GM10266 (cell line): ENCODE measurements around the gene TNFRSF1B.

Source experiments
- DNase-seq: peaks from one replicate; pipeline ENCODE4 v3.0.0; 2012; ENCODE audit errors: extremely low spot score
- CTCF ChIP-seq: IDR thresholded peaks from 2 replicates; pipeline ENCODE4 v1.5.1; 2012; ENCODE audit warnings: mild to moderate bottlenecking, low read depth; ENCODE audit not compliant: control insufficient read depth, insufficient read depth; ENCODE audit errors: missing control alignments

TNFRSF1B gene

GRCh38 chr1:12161324-12161661 is 5.5 kb upstream of the TNFRSF1B start:
- no peak for DNase-seq
- no peak for TF ChIP-seq CTCF

GRCh38 chr1:12161662-12162458 is 4.9 kb upstream of the TNFRSF1B start:
- DNase-seq: peak; percentile 84
- TF ChIP-seq CTCF: no peak

GRCh38 chr1:12162459-12163137 is 4.2 kb upstream of the TNFRSF1B start:
- no peak for TF ChIP-seq CTCF
- DNase-seq: no peak

GRCh38 chr1:12163210-12163609 is 3.6 kb upstream of the TNFRSF1B start:
- no peak for TF ChIP-seq CTCF
- peak; percentile 52 for DNase-seq

GRCh38 chr1:12164210-12164609 is 2.6 kb upstream of the TNFRSF1B start:
- DNase-seq: no peak
- no peak for TF ChIP-seq CTCF

- no peak for DNase-seq
- TF ChIP-seq CTCF: no peak
Observed at GRCh38 chr1:12165342-12165741, 1.4 kb upstream of the TNFRSF1B start.

- peak; percentile 56 for DNase-seq
- no peak for TF ChIP-seq CTCF
Observed at GRCh38 chr1:12167493-12168429, 970 bp downstream of the TNFRSF1B start.
